K562 (cell line): Measurements from ENCODE around the gene MYLK3.

Source experiments
- EGR1 ChIP-seq: fragments of 450-650 bp; conservative IDR thresholded peaks from 2 replicates; pipeline ENCODE4 v1.6.1; 2017; ENCODE audit warnings: mild to moderate bottlenecking
- EP300 ChIP-seq: IDR thresholded peaks from 2 replicates; pipeline ENCODE4 v1.6.1; 2012; ENCODE audit warnings: low read length, improper control_type of control experiment
- GABPA ChIP-seq: fragments of 200-800 bp; sonication (Bioruptor generic); conservative IDR thresholded peaks from 2 replicates; pipeline ENCODE4 v1.6.1; 2016; ENCODE audit warnings: low read depth, missing genetic modification characterization, missing compliant biosample characterization
- LCOR ChIP-seq: sonication (generic); formaldehyde crosslinking; IDR thresholded peaks from 2 replicates; pipeline ENCODE4 v1.8.0; 2022; ENCODE audit warnings: mild to moderate bottlenecking, missing genetic modification reagents
- MAFK ChIP-seq: IDR thresholded peaks from 2 replicates; pipeline ENCODE4 v1.6.1; 2011; ENCODE audit warnings: low read length, improper control_type of control experiment
- POLR2AphosphoS5 ChIP-seq: IDR thresholded peaks from 2 replicates; pipeline ENCODE4 v1.6.1; 2011; ENCODE audit warnings: mild to moderate bottlenecking, low read depth, low read length, moderate library complexity; ENCODE audit not compliant: control insufficient read depth, insufficient read depth
- POLR3G ChIP-seq: IDR thresholded peaks from 2 replicates; pipeline ENCODE4 v1.6.1; 2011; ENCODE audit not compliant: insufficient read length, insufficient replicate concordance; ENCODE audit errors: extremely low read depth
- TCF7L2 ChIP-seq: fragments of 150-350 bp; IDR thresholded peaks from 2 replicates; pipeline ENCODE4 v1.6.1; 2016; ENCODE audit warnings: low read depth, mild to moderate bottlenecking, low read length, moderate library complexity
- ZC3H11A ChIP-seq: IDR thresholded peaks from 2 replicates; pipeline ENCODE4 v1.6.1; 2012; ENCODE audit warnings: low read depth, low read length, improper control_type of control experiment
- ZNF174 ChIP-seq: fragments of 250-450 bp; sonication (Bioruptor Pico); IDR thresholded peaks from 2 replicates; pipeline ENCODE4 v1.4.0; 2020; ENCODE audit warnings: mild to moderate bottlenecking
- ZNF589 ChIP-seq: fragments of 200-800 bp; sonication (Bioruptor generic); IDR thresholded peaks from 2 replicates; pipeline ENCODE4 v1.6.1; 2016; ENCODE audit warnings: low read depth, missing genetic modification characterization, missing compliant biosample characterization
- ZZZ3 ChIP-seq: fragments of 450-650 bp; IDR thresholded peaks from 2 replicates; pipeline ENCODE4 v1.6.1; 2016; ENCODE audit warnings: antibody characterized with exemption, mild to moderate bottlenecking, moderate library complexity
- TF ChIP-seq, protein P1 (sequence below), 2 experiments: fragments of 450-650 bp in 1 of 2; IDR thresholded peaks; 2 replicates each; pipeline ENCODE4 v1.6.1; 2011 to 2017; ENCODE audit warnings: low read depth in 2 of 2, antibody characterized with exemption in 1 of 2, borderline replicate concordance in 1 of 2, low read length in 1 of 2, mild to moderate bottlenecking in 1 of 2, mixed read lengths in 1 of 2; ENCODE audit not compliant: control insufficient read depth in 1 of 2

DNA sequence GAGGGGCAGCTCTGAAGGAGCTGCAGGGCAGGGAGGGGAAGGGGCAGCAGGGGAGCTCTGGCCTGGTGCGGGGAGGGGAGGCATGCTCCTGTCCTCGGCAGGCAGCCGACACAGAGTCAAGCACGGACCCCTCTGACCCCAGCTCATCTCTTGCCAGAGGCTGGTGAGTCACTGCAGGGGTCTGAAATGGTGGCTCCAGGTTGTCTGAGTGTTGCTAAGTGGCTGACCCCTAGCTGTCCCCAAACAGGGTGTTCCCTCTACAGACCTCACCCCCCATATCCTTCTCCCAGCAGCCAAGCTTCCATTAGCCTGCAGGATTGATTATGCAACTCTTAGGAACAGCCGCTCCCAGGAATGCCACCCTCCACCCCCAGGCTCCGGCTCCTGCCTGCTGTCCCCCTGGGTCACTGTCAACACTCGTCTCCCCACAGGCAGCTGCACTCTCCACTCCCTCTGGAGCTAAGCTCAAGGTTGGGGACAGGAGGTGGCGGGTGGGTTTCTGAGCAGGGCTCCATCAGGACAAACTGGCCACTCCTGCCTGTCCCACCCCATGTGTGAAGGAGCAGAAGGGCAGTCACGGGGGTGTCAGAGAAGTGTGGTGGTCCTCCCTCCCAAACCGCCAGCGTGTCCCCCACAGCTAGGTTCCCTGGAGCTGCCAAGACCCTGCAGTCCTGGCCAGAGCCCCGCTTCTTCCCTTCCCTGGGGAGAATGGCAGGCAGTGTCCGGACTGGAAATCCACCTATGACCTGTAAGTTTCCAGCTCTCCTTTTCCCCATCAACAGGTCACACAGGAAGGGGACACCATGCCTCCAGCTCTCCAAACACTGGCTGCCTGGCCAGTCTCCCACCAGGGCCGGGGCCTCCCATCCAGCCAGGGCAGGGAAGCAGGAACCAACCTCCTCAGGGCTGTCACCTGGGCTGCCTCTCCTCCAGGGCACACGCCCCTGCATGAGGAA is 1.0 kb downstream of the MYLK3 start:
- TF ChIP-seq GABPA (tag) (no peak), ZZZ3 (no peak), TCF7L2 (no peak), MAFK (no peak), POLR2AphosphoS5 (no peak), LCOR (CRISPR knock-in tag) (no peak), ZNF589 (CRISPR knock-in tag) (no peak), POLR3G (no peak), ZNF174 (CRISPR knock-in tag) (no peak), ZC3H11A (no peak), EP300 (no peak), EGR1 (no peak)
- TF ChIP-seq, protein P1, sequence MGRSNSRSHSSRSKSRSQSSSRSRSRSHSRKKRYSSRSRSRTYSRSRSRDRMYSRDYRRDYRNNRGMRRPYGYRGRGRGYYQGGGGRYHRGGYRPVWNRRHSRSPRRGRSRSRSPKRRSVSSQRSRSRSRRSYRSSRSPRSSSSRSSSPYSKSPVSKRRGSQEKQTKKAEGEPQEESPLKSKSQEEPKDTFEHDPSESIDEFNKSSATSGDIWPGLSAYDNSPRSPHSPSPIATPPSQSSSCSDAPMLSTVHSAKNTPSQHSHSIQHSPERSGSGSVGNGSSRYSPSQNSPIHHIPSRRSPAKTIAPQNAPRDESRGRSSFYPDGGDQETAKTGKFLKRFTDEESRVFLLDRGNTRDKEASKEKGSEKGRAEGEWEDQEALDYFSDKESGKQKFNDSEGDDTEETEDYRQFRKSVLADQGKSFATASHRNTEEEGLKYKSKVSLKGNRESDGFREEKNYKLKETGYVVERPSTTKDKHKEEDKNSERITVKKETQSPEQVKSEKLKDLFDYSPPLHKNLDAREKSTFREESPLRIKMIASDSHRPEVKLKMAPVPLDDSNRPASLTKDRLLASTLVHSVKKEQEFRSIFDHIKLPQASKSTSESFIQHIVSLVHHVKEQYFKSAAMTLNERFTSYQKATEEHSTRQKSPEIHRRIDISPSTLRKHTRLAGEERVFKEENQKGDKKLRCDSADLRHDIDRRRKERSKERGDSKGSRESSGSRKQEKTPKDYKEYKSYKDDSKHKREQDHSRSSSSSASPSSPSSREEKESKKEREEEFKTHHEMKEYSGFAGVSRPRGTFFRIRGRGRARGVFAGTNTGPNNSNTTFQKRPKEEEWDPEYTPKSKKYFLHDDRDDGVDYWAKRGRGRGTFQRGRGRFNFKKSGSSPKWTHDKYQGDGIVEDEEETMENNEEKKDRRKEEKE (IDR thresholded peaks at IDR 0.05; ENCODE audit: borderline replicate concordance in 1 of 2, control insufficient read depth in 1 of 2, low read depth in 2 of 2, low read length in 1 of 2) = no peak
